Subcutaneous adipose tissue (tissue), 4 donors: Measurements from ENCODE around the gene RGL1. TPM values are rescaled to one million over a fixed set of nuclear protein-coding genes. Genes with fewer than 3 reads are reported as not detected.

Source experiments
- total RNA-seq, 4 donors: library from RNA; depleted of rRNA; stranded (reverse); fragments of >200 nt; gene quantifications; one replicate each; pipeline ENCODE4 v1.1.0, GENCODE V29; 2016
- TF ChIP-seq, protein P1 (sequence below): fragments of 450-650 bp; IDR thresholded peaks from one replicate; pipeline ENCODE4 v1.5.1; 2016; ENCODE audit warnings: low read depth, mild to moderate bottlenecking, control low read depth, antibody characterized with exemption, moderate library complexity

Gene RGL1
- total RNA-seq, 4 donors from 2014 or later, result 41.8 to 81.8 (median 59.0) TPM

DNA sequence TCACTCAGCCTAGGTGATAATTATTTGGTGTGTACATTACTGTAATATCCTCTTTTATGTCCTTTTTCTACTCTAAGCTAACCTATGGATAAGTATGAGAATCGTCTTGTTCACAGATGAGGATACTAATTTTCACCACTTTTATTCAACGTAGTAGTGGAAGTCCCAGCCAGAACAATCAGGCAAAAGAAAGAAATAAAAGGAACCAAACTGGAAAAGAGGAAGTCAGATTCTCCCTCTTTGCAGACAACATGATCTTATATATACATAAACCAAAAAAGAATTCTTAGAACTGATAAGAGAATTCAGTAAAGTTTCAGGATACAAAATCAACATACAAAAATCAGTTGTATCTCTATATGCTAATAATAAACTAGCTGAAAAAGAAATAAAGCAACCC, 12.6 kb upstream of the RGL1 start:
- TF ChIP-seq, protein P1, sequence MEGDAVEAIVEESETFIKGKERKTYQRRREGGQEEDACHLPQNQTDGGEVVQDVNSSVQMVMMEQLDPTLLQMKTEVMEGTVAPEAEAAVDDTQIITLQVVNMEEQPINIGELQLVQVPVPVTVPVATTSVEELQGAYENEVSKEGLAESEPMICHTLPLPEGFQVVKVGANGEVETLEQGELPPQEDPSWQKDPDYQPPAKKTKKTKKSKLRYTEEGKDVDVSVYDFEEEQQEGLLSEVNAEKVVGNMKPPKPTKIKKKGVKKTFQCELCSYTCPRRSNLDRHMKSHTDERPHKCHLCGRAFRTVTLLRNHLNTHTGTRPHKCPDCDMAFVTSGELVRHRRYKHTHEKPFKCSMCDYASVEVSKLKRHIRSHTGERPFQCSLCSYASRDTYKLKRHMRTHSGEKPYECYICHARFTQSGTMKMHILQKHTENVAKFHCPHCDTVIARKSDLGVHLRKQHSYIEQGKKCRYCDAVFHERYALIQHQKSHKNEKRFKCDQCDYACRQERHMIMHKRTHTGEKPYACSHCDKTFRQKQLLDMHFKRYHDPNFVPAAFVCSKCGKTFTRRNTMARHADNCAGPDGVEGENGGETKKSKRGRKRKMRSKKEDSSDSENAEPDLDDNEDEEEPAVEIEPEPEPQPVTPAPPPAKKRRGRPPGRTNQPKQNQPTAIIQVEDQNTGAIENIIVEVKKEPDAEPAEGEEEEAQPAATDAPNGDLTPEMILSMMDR, result no peak

- TF ChIP-seq, protein P1, result no peak
These were observed 10.8 kb upstream of the RGL1 start for GRCh38 chr1:183794088-183794487.

DNA sequence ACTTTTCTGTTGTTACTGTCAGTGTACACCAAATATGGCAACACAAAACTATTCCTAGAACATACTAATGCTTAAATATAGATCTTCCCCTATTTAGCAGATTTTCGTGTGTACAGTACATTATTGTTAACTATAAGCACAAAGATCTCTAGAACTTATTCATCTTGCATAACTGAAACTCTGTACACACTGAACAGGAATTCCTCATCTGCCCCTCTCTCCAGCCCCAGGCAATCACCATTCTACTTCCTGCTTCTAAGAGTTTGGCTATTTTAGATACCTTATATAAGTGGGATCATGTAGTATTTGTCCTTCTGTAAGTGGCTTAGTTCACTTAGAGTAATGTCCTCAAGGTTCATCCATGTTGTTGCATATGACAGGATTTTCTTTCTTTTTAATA, 4.5 kb upstream of the RGL1 start:
- TF ChIP-seq, protein P1, result no peak

GRCh38 chr1:183801649-183802048, 3.3 kb upstream of the RGL1 start:
- TF ChIP-seq, protein P1, result no peak

DNA sequence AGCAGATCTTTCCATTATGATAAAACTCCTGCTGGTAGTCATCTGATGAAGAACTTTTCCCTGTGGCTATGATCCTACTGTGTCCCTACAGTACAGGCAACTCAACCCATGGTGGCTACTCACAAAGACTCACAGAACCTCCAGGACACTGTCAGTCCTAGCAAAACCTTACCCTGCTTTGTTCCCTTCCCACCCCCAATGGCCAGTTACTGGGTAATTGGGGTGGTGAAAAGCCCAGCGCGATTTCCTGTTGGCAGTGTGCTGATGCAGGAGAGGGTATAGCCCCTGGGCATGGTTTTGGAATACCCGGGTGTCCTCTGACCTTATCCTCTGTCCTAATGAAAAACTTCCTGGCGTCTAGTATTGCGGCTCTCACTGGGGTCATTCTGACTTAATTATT, 533 bp upstream of the RGL1 start:
- TF ChIP-seq, protein P1, result no peak

- TF ChIP-seq, protein P1, result no peak
These were observed 1.2 kb downstream of the RGL1 start for GRCh38 chr1:183806125-183806524.

DNA sequence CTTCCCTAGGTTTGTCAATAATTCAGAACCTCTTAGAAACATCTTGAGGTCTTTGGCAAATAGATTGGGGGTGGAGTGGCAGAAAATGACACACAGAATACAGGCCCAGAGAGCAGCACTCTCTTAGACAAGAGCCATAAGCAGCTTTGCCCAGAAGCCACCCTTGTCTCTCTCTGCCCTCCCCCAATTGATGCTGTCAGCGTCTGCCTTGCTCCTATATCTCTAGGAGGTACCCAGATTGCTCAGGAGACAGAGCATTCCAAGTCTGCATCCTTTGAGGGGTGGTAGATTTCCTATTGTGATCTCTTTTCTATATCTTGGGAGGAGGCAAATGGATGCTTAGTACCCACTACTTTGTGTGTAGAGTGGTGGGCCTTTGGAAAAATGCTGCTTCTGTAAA, 1.8 kb downstream of the RGL1 start:
- TF ChIP-seq, protein P1, result no peak
